Measurements from ENCODE around the gene TRPV3.
"Not testable (repeated sequence)": the region's sequence is repeated elsewhere in the genome, so short reads cannot be mapped to it uniquely, and the experiment has no call there.

TRPV3 gene

GRCh38 chr17:3514873-3515272 is 42.7 kb downstream of the TRPV3 start:
- peak; percentile 9 for DNase-seq

- not testable (repeated sequence) for DNase-seq
These were observed 43.4 kb downstream of the TRPV3 start for GRCh38 chr17:3514167-3514566.

GRCh38 chr17:3513305-3514035 is 44.1 kb downstream of the TRPV3 start:
- no peak for DNase-seq

- no peak for DNase-seq
These were observed 45.0 kb downstream of the TRPV3 start for GRCh38 chr17:3512505-3513171.

GRCh38 chr17:3511852-3512504 is 45.6 kb downstream of the TRPV3 start:
- no peak for DNase-seq

- no peak for DNase-seq
These were observed 47.5 kb downstream of the TRPV3 start for GRCh38 chr17:3510090-3510489.

GRCh38 chr17:3507869-3508268 is 49.7 kb downstream of the TRPV3 start:
- DNase-seq: no peak

GRCh38 chr17:3507071-3507470 is 50.5 kb downstream of the TRPV3 start:
- no peak for DNase-seq

GRCh38 chr17:3506054-3506453 is 51.6 kb downstream of the TRPV3 start:
- DNase-seq: no peak

- no peak for DNase-seq
These were observed 52.6 kb downstream of the TRPV3 start for GRCh38 chr17:3505008-3505407.

- DNase-seq: no peak
These were observed 54.3 kb downstream of the TRPV3 start for GRCh38 chr17:3503285-3503684.

GRCh38 chr17:3502466-3502865 is 55.1 kb downstream of the TRPV3 start:
- DNase-seq: no peak

- no peak for DNase-seq
These were observed 56.3 kb downstream of the TRPV3 start for GRCh38 chr17:3501344-3501743.

- no peak for DNase-seq
These were observed 60.5 kb downstream of the TRPV3 start for GRCh38 chr17:3497101-3497500.

GRCh38 chr17:3485481-3486068 is 72.0 kb downstream of the TRPV3 start:
- no peak for DNase-seq

- no peak for DNase-seq
These were observed 74.8 kb downstream of the TRPV3 start for GRCh38 chr17:3482852-3483251.

- DNase-seq: no peak
These were observed 77.6 kb downstream of the TRPV3 start for GRCh38 chr17:3479988-3480387.

- no peak for DNase-seq
These were observed 81.6 kb downstream of the TRPV3 start, which contains the start of gene ASPA for GRCh38 chr17:3475812-3476610. TSS of gene ASPA (plus strand) at chr17:3475997. CDS start at chr17:3476160, 163 bp downstream.

GRCh38 chr17:3475251-3475685 is 82.3 kb downstream of the TRPV3 start:
- DNase-seq: no peak

- DNase-seq: no peak
These were observed 83.4 kb downstream of the TRPV3 start for GRCh38 chr17:3474212-3474611.

GRCh38 chr17:3472137-3472536 is 85.5 kb downstream of the TRPV3 start:
- DNase-seq: no peak

- DNase-seq: no peak
These were observed 86.0 kb downstream of the TRPV3 start, which contains the start of gene SPATA22 for GRCh38 chr17:3471599-3471998. TSS of gene SPATA22 (minus strand) at chr17:3471819. CDS start at chr17:3469325, 2,494 bp downstream.

- DNase-seq: no peak
These were observed 88.1 kb downstream of the TRPV3 start for GRCh38 chr17:3469529-3469928.

Data from CD4-positive, alpha-beta T cell treated with Interleukin-12 subunit alpha and Interleukin-12 subunit beta, for 1 hour (primary cell).